GM18520 (cell line): ENCODE results near the gene NPHP1.
"Not testable (repeated sequence)": the region's sequence is repeated elsewhere in the genome, so short reads cannot be mapped to it uniquely, and the experiment has no call there.

Source experiments
- ATAC-seq: cut with Tn5 transposase; IDR thresholded peaks from one replicate; pipeline ENCODE4 v1.9.1; 2021; ENCODE audit not compliant: unreplicated experiment

NPHP1 gene

DNA sequence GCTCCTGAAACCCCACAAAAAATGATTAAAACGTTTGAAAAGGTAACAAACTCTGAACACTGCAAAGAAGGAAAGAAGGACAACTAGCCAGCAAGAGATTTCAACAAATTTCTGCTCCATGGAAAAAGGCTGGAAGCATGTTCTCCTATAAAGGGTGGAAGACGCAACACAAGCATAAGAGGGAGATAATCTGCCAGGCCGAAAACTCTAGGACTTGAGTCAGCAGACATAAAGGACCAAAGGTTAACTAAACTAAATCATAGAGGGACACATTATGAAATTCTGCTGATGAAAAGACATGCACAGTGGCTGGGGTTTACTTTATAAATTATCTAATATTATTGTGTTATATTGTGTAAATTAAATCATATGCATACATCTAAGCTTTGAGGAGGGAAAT is 6.8 kb downstream of the NPHP1 start:
- ATAC-seq: no peak

DNA sequence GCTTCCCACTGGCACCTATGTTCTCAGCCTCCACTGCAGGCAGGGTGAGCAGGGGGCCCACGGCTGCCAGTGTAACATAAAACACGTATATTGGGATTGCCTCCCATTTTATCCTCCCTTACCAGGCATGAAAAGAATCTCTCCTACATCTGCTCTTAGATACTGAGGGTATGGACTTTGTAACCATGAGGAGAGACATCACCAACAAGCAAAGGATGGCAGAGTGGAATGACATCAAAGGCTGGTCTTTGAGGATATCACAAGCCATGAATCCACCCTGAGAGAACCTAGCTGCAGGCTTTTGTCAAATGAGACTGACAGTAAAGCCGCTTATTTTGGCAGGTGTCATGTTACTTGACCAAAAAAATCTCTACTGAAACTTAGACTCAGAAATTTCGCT is 7.4 kb downstream of the NPHP1 start:
- no peak for ATAC-seq

DNA sequence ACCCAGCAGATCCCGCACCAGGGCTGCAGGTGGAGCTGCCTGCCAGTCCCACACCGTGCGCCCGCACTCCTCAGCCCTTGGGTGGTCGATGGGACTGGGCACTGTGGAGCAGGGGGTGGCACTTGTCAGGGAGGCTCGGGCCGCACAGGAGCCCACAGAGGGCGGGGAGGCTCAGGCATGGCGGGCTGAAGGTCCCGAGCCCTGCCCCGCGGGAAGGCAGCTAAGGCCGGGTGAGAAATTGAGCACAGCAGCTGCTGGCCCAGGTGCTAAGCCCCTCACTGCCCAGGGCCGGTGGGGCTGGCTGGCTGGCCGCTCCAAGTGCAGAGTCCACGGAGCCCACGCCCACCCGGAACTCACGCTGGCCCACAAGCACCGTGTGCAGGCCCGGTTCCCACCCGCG is 14.6 kb downstream of the NPHP1 start:
- not testable (repeated sequence) for ATAC-seq

DNA sequence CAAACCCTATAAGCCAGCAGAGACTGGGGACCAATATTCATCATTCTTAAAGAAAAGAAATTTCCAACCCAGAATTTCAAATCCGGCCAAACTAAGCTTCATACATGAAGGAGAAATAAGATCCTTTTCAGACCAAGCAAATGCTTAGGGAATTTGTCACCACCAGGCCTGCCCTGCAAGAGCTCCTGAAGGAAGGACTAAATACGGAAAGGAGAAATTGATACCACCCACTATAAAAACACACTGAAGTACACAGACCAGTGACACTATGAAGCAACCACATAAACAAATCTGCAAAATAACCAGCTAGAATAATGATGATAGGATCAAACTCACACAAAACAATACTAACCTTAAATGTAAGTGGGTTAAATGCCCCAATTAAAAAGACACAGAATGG is 22.4 kb downstream of the NPHP1 start:
- ATAC-seq: no peak

DNA sequence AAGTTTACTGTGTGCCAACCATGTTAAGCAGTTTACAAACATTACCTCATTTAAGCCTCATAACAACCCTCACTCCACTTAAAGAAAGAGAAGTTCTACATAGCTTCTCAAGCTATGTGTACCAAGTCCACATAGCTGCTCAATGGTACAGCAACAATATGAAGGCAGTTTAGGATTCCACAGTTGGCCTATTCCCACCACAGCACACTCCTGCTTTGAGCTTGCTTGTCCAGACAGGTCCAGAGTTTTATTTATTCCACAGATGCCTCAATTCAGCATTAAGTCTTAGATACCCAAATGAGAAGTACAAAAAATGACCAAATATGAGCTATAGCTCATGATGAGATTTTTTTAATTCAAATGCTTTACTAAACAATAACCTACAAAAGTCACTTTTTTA is 24.8 kb downstream of the NPHP1 start:
- no peak for ATAC-seq

DNA sequence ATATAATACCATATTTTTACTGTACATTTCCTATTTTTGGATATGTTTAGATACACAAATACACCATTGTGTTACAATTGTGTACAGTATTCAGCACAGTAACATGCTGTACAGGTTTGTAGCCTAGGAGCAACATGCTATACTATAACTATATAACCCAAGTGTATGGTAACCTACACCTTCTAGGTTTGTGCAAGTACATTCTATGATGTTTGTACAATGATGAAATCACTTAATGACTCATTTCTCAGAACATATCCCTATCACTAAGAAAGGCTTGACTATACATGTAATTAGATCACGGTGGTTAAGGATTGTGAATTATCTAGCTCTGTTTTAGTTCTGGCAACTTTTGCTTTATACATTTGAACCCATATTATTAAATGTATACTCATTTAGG is 31.3 kb downstream of the NPHP1 start:
- ATAC-seq: no peak

DNA sequence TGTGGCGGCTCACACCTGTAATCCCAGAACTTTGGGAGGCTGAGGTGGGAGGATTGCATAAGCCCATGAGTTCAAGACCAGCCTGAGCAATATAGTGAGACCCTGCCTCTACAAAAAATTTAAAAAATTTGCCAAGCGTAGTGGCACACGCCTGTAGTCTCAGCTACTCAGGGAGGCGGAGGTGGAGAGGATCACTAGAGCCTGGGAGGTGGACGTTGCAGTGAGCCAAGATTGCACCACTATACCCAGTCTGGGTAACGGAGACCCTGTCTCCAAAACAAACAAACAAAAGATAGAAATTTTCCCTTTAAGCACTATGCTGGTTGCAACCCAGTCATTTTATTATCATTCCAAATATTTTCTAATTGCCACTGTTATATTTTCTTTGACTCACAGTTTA is 32.3 kb downstream of the NPHP1 start:
- no peak for ATAC-seq

DNA sequence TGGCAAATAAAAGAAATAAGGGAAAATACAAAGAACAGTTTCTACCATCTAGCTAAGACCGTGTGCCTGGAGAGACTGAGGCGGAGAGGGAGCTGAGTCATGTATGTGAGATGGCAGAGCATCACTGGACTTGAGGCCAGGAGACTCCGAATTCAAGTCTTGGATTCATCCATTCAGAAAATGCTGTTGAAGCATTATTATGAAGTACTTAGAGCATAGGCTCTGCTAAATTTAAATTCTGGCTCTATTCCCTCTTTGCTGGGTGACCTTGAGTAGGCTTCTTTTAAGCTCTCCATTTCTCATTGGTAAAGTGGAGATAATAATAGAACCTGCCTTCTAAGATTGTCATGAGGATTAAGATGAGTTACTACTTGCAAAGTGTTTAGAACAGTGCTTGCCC is 34.7 kb downstream of the NPHP1 start:
- ATAC-seq: no peak

DNA sequence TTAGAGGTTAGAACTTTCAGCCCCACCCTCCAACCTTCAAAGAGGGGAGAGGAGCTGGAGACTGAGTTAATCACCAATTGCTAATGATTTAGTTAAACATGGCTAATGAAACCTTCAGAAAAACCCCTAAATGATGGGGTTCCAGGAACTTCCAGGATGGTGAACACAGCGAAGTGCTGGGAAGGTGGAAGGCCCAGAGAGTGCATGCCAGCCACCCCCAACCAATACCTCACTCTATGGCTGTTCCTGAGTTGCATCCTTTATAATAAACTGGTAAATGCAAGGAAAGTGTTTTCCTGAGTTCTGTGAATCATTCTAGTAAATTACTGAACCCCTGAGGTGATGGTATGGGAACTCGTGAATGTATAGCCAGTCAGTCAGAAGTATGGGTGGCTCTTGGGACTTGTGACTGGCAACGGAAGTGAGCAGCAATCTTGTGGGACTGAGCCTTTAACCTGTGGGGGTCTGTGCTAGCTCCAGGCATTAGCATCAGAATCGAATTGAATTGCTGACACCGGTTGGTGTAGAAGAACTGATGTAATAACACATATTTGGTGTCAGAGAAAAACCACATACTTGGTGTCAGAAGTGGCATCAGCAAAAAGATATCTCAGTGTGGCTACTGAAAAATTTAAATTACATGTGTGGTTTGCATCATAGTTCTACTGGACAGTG is 37.4 kb downstream of the NPHP1 start:
- no peak for ATAC-seq

DNA sequence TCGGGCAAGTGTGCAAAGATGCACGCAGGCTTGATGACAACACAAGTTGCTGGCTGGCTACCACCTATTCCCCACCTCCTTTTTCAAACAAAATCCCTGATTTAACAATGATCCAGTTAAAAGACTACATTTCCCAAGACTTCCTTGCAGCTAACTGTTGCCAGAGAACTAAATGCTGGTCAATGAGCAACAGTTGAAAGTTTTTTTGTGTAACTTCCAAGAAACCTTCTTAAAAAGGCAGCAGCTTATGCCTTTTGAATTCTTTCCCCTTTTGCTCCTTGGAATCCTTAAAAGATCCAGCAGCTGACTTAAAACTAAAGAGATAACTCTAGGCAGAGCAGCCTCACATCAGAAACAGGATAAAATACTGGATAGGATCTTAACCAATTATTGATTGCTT is 38.5 kb downstream of the NPHP1 start:
- ATAC-seq: no peak

DNA sequence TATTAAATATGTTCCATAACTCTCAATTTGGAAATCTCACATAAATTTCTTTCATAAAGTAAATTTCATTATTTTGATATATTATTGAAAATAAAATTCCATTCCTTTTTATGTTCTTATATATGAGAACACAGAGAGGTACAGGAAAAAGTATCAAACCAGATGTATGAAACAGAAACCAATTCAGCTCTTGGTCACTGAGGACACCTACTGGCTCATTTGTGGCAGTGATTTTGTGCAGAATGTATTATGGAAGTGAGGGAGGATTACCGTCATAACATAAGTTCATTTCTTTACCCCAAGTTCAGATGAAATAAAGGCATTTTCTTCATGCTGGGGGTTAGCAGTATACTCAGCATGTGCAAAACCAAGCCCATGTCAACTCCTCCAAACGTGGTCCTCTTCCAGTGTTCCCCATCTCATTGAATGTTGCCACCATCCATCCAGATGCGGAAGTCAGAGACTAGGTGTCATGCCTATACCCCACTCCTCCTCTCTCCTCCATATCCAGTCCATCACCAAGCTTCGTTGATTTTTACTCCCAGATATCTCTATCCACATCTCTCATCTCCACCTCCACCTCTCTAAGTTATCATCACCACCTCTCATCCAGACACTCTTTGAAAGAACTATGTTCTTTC is 47.5 kb downstream of the NPHP1 start:
- peak; percentile 70 for ATAC-seq

DNA sequence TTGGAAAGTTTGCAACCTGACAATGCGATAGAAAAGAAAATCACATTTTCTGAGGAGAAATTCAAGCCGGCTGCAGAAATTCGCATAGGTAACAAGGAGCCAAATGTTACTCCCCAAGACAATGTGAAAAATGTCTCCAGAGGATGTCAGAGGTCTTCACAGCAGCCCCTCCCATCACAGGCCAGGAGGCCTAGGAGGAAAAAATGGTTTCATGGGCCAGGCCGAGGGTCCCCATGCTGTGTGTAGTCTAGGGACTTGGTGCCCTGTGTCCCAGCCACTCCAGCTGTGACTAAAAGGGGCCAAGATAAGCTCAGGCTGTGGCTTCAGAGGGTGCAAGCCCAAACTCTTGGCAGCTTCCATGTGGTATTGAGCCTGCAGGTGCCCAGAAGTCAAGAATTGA is 50.0 kb downstream of the NPHP1 start:
- ATAC-seq: not testable (repeated sequence)

DNA sequence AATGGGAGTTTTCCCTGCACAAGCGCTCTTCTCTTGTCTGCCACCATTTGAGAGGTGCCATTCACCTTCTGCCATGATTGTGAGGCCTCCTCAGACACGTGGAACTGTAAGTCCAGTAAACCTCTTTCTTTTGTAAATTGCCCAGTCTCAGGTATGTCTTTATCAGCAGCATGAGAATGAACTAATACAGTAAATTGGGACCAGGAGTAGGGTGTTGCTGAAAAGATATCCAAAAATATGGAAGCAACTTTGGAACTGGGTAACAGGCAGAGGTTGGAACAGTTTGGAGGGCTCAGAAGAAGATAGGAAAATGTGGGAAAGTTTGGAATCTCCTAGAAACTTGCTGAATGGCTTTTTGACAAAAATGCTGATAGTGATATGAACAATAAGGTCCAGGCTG is 50.6 kb downstream of the NPHP1 start:
- ATAC-seq: not testable (repeated sequence)

DNA sequence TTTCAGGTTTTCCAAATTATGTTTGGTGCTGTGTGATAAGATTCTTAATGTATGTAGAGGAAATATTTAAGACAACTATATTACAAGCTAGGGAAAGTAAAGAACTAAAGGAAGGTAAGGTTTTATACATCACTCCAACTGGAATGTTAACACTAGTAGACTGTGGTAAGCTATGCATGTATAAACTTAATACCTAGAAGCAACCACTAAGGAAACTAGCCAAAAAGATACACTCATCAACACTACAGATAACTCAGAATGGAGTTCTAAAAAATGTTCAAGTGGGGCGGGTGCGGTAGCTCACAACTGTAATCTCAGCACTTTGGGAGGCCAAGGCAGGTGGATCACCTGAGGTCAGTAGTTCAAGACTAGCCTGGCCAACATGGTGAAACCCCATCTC is 51.4 kb downstream of the NPHP1 start:
- no peak for ATAC-seq

DNA sequence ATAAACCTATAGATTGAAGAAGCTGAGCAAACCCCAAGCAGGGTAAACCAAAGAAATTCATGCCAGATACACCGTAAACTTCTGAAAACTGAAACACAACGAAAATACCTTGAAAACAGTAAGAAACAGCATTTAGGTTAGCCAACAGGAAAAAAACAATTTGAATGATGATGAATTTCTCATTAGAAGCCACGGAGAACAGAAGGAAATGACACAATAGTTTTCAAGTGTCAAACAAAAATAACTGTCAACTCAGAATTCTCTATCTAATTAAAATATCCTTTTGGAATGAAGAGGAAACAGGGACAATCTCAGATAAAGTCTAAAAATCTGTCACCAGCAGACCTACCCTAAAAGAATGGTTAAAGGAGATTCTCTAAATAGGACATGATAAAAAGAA is 51.9 kb downstream of the NPHP1 start:
- ATAC-seq: no peak

DNA sequence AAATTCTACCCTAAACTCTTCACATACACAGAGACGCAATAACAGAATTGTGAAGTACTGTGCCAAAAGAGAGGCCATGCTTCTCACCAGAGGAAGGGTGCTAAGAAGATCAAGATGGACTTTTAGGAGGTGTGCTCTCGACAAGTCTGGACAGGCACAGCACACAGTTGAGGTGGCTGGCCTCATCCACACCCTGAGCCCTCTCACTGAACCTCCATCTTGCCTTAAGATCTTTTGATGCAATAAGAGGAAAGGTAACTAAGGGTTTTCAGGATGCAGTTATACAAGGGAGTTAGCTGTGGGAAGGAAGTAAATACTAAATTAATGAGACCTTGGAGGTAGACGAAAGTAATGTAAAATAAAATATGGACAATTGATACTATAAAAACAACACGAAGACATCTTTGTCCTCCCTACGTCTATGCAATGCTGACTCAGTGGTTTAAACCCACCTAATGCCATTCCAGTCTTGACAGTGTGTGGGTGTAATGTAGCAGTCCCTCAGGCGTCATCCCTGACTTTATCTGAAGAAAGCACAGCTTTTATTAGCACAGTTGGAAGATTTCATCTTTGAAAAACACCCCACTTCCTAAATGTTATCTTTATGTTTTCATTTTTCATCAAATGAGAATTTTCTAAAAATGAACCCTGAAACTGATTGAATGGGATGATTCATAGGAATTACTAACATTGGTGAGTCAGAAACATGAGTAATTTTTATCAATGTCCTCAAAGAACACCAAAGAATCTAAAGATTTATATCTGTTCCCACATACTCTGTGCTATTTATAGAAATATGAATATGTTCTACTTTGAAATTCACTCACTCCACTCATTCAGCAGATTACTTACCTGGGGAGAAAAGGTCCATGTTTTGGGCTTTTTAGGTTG is 55.2 kb downstream of the NPHP1 start:
- ATAC-seq: no peak

DNA sequence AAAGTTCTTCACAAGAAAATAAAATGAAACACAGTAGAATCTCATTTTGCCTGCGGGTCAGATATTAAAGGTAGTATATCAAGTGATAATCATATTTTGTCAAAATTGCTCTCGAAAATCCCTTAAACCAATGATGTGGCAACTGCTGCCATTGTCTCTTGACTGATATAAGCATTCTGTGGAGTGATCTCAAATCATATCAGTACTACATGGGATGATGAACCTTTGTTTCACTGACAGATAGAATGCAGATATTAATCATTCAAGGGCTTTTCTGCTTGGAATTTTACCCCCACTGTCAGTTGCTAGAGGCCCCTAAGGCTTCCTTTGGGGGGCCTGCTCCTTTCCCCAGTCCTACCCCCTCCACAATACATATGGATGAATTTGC is 57.9 kb downstream of the NPHP1 start:
- ATAC-seq: no peak

DNA sequence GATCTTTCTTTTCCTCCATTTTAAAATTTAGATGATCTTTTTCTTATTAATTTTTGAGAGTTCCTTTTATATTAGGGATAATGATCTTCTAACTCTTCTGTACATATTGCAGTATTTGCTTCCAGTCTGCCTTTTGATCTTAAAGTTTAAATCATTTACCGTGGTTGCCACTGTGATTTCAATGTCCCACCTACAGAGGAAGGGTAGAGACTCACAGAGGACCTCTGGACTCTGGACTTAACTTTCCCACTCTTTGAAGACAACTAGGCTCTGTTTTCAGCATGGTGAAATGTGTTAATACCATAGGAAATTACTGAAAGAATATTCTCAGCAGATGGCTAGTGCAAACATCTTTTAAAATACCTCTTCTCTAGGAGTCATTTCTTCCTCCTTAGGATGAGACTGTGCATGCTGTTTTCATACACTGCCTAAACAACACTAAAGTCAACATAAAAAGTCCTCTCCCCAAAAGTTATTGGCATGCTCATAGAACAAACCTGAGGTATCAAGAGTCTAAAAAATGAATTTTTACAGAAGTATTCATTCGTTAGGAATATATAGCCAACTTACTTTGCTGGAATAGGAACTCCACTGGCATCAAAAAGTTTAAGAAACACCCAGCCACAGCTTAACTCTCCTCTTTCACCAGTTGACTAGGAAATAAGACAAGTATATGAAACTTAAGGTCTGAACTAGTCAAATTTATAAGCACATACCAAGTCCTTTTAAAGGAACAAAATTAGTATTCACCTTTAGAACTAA is 58.4 kb downstream of the NPHP1 start:
- ATAC-seq: no peak

DNA sequence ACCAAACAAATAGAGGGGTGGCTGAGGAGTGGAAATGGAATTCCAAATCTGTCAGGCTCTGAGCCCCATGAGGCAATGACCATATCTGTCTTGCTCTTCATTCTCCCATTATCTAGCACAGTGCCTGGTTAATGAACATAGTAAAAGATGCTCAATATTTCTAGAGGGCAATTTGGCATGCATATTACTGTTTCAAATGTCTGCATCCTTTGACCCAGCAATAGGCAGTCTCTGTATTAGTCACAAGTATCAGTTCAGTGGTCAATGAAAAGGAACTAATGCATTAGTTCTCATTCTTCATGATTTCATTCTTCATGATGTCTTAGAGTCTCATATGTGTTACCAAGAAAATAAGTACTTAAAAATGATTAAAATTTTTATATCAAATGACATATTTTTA is 60.8 kb downstream of the NPHP1 start:
- ATAC-seq: peak; percentile 55

DNA sequence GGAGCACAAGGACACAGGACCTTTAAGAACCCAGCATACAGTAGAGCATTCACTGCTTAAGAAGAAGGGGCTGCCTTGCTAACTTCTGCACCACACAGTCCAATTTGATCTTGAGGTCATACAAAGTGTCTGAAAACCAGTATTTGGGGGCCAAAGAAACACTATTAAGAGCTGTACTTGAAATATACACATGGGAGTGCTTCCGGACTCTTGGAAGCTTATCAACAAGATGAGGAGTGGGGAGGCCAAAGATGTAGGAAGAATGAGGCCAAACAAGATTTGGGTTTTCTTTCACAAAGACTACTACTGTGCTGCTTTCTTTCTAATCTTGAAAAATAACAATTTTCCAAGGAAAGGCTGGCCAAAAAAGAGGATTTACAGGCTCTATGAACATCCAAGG is 64.4 kb downstream of the NPHP1 start:
- ATAC-seq: no peak

DNA sequence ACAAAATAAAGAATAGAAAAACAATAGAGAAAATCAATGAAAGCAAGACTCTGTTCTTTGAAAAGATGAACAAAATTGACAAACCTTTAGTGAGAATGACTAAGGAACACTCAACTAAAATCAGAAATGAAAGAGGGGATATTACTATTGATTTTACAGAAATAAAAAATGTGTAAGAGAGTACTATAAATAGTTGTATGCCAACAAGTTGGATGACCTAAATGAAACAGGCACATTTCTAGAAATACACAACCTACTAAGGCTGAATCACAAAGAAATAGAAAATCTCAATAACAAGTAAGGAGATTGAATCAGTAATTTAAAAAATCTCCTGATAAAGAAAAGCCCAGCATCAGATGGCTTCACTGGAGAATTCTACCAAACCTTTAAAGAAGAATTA is 70.8 kb downstream of the NPHP1 start:
- no peak for ATAC-seq
